ENCODE measurements around the gene ALK. TPM values are rescaled to one million over a fixed set of nuclear protein-coding genes. Genes with fewer than 3 reads are reported as not detected.

The ALK gene
- total RNA-seq, 1 experiment from 2014 or later = not detected

DNA sequence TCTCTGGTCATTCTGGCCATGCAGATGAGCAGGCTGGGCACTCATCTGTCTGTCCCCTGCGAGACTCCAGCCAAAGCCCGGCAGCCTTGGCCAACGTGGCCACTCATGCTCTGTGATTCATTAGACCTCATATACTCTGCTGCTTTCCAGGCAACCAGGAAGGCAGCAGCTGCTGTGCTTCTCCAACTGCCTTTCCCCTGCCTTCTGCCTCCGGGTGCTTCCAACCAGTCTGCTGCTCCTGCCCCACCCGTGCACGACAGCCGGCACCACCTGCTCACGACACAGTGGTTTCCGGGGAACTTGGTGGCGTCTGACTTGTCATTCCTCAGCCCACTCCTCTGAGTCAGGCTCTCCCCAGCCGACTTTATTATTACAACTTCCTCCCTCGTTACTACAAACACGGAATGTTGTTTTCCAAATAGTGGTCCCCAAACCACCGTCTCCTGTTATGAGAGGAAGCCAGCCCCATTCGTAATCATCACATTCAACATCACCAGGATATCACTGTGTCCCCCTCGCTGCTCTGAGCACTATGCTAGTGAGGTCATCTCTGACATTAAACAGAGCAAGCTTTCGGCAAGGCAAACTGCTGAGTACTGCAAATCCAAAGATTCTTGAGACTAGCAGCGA is 392.4 kb downstream of the ALK start:
- H3K4me3 Mint-ChIP-seq = no peak overlapping the region
- no peak overlapping the region for H2BK120ac ChIP-seq (ENCODE audit: low read depth, low read length, poor library complexity, severe bottlenecking)
- H3K14ac ChIP-seq (ENCODE audit: insufficient read depth, low read length) = no peak overlapping the region
- H3K4me1 ChIP-seq (ENCODE audit: insufficient read depth, low read length) = no peaks in the 10 kb centered on the region
- H2BK12ac ChIP-seq (ENCODE audit: insufficient read length, low read depth, low read length) = no peak overlapping the region
- H3K79me1 ChIP-seq (ENCODE audit: insufficient read depth, low read depth, low read length, poor library complexity, severe bottlenecking) = no peaks in the 10 kb centered on the region
- H3K79me2 ChIP-seq (ENCODE audit: insufficient read depth, low read length) = no peaks in the 10 kb centered on the region
- H3K36me3 Mint-ChIP-seq (ENCODE audit: insufficient read depth in 1 of 3, low read depth in 3 of 3) = no peaks in the 10 kb centered on the region
- H3K9me3 Mint-ChIP-seq = no peaks in the 10 kb centered on the region; a peak in 1 of 5 replicates
- no CpG with 5 or more reads among the region's 18 CpGs for WGBS (ENCODE audit: extremely low coverage, insufficient read length, low lambda C conversion rate)
- no peak overlapping the region for H3K23ac ChIP-seq (ENCODE audit: insufficient read length, low read depth, low read length)
- H3T11ph ChIP-seq (ENCODE audit: low read length) = no peak overlapping the region
- H3K23me2 ChIP-seq (ENCODE audit: insufficient read length, low read depth, low read length, poor library complexity, severe bottlenecking) = no peaks in the 10 kb centered on the region
- H3K4me1 Mint-ChIP-seq = no peaks in the 10 kb centered on the region
- DNase-seq = no peak
- TF ChIP-seq, protein P1, sequence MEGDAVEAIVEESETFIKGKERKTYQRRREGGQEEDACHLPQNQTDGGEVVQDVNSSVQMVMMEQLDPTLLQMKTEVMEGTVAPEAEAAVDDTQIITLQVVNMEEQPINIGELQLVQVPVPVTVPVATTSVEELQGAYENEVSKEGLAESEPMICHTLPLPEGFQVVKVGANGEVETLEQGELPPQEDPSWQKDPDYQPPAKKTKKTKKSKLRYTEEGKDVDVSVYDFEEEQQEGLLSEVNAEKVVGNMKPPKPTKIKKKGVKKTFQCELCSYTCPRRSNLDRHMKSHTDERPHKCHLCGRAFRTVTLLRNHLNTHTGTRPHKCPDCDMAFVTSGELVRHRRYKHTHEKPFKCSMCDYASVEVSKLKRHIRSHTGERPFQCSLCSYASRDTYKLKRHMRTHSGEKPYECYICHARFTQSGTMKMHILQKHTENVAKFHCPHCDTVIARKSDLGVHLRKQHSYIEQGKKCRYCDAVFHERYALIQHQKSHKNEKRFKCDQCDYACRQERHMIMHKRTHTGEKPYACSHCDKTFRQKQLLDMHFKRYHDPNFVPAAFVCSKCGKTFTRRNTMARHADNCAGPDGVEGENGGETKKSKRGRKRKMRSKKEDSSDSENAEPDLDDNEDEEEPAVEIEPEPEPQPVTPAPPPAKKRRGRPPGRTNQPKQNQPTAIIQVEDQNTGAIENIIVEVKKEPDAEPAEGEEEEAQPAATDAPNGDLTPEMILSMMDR (conservative IDR thresholded peaks at IDR 0.05) = no peak
- no peaks in the 10 kb centered on the region for H3K27me3 ChIP-seq (ENCODE audit: insufficient read depth, low read length)
- H2BK20ac ChIP-seq (ENCODE audit: low read depth, low read length, poor library complexity, severe bottlenecking) = no peak overlapping the region
- no peak overlapping the region for H3K4ac ChIP-seq (ENCODE audit: low read depth, low read length)
- no peak overlapping the region for H4K5ac ChIP-seq (ENCODE audit: insufficient read length, low read depth, low read length)
- H2BK15ac ChIP-seq (ENCODE audit: low read depth, low read length) = no peak overlapping the region
- H3K27ac ChIP-seq (ENCODE audit: insufficient read length, low read depth, low read length) = no peak overlapping the region
- no peak overlapping the region for H3K18ac ChIP-seq (ENCODE audit: insufficient read length, low read depth, low read length)
- no peaks in the 10 kb centered on the region for H3K9me3 ChIP-seq (ENCODE audit: control insufficient read depth, low read depth, low read length)
- peaks cover 1% of the 10 kb centered on the region; the same call in 1 of the 2 replicates for H3K27me3 Mint-ChIP-seq (ENCODE audit: low read depth)
- H3K56ac ChIP-seq (ENCODE audit: insufficient read length, low read depth, low read length) = no peak overlapping the region
- H4K20me1 ChIP-seq (ENCODE audit: control insufficient read depth, insufficient read depth, insufficient read length) = no peaks in the 10 kb centered on the region
- H2BK5ac ChIP-seq (ENCODE audit: insufficient read length, low read length) = no peak overlapping the region
- no peak overlapping the region for H2AK5ac ChIP-seq (ENCODE audit: insufficient read length, low read length)
- H4K8ac ChIP-seq (replicated peaks; ENCODE audit: insufficient read length, low read depth, low read length) = no peak overlapping the region
- no peak overlapping the region for H4K91ac ChIP-seq (ENCODE audit: insufficient read length, low read depth, low read length)
- no peak overlapping the region for H3K4me2 ChIP-seq (ENCODE audit: insufficient read depth, insufficient read length, low read length)
- H2AFZ ChIP-seq (ENCODE audit: low read length) = no peak overlapping the region
- H3K27ac Mint-ChIP-seq = no peak overlapping the region
- H3K9ac ChIP-seq (ENCODE audit: extremely low read depth, insufficient read length, low read length) = no peak overlapping the region
